ENCODE results near the gene ABHD2.

The ABHD2 gene

GRCh38 chr15:89157061-89157460 lies 68.8 kb downstream of the ABHD2 start:
- no peak for TF ChIP-seq CTCF (IDR thresholded peaks at IDR 0.05)
- no peak overlapping the region for H3K27ac ChIP-seq
- H3K4me3 ChIP-seq: no peak overlapping the region
- no peak for DNase-seq (ENCODE audit: low spot score)

- no peak for DNase-seq (ENCODE audit: low spot score)
- TF ChIP-seq CTCF (IDR thresholded peaks at IDR 0.05): no peak
- H3K4me3 ChIP-seq: no peak overlapping the region
- H3K27ac ChIP-seq: no peak overlapping the region
These were observed 69.8 kb downstream of the ABHD2 start for GRCh38 chr15:89157918-89158564.

- no peak for TF ChIP-seq CTCF (IDR thresholded peaks at IDR 0.05)
- Histone ChIP-seq H3K27ac (no peak overlapping the region), H3K4me3 (no peak overlapping the region)
- no peak for DNase-seq (ENCODE audit: low spot score)
These were observed 73.4 kb downstream of the ABHD2 start for GRCh38 chr15:89161666-89162065.

GRCh38 chr15:89163271-89164055 lies 75.2 kb downstream of the ABHD2 start:
- Histone ChIP-seq H3K27ac (peak overlapping the region in 1 of 2 donors; percentile 7), H3K4me3 (no peak overlapping the region)
- DNase-seq (ENCODE audit: low spot score): no peak
- TF ChIP-seq CTCF (IDR thresholded peaks at IDR 0.05): no peak

GRCh38 chr15:89164712-89165211 lies 76.5 kb downstream of the ABHD2 start:
- peak overlapping the region in 1 of 2 donors; percentile 15 for H3K27ac ChIP-seq
- no peak overlapping the region for H3K4me3 ChIP-seq
- TF ChIP-seq CTCF (IDR thresholded peaks at IDR 0.05): no peak
- no peak for DNase-seq (ENCODE audit: low spot score)

- H3K27ac ChIP-seq: peak overlapping the region; percentile 21 to 63
- no peak for DNase-seq (ENCODE audit: low spot score)
- no peak overlapping the region for H3K4me3 ChIP-seq
- no peak for TF ChIP-seq CTCF (IDR thresholded peaks at IDR 0.05)
These were observed 77.4 kb downstream of the ABHD2 start for GRCh38 chr15:89165677-89166076.

Measured in coronary artery (tissue), 2 donors.